GM12878 (cell line): ENCODE results near the gene RPLP2. TPM values are rescaled to one million over a fixed set of nuclear protein-coding genes. Genes with fewer than 3 reads are reported as not detected.

Experiments used
- ATAC-seq: fragments of 200-7000 bp; cut with Tn5 transposase; 3 replicates; pipeline ENCODE4 v1.9.1; 2020; ENCODE audit warnings: mild to moderate bottlenecking, moderate library complexity
- BruUV-seq: library from RNA; stranded (reverse); fragments of 400-500 nt; replicated peaks from 2 replicates; lab custom pipeline; 2021; lab: Mats Ljungman, UMichigan
- CTCF ChIA-PET: fragments of 300-600 bp; sonication (Branson Sonifier 250); formaldehyde crosslinking; extraction: SDS; loops from one replicate; lab custom pipeline; 2021; ENCODE audit warnings: inconsistent platforms; lab: Yijun Ruan, JAX
- POLR2A ChIA-PET: fragments of 350-600 bp; formaldehyde crosslinking; extraction: SDS; loops from one replicate; lab custom pipeline; 2021; ENCODE audit warnings: inconsistent platforms; lab: Charles Lee
- RAD21 ChIA-PET: fragments of 300-600 bp; sonication (Branson Sonifier 250); formaldehyde crosslinking; loops from one replicate; lab custom pipeline; 2023; ENCODE audit warnings: antibody characterized with exemption; ENCODE audit not compliant: unreplicated experiment; lab: Charles Lee
- SMC1A ChIA-PET: fragments of 300-600 bp; sonication (Branson Sonifier 250); formaldehyde crosslinking; loops from one replicate; lab custom pipeline; 2023; ENCODE audit not compliant: unreplicated experiment, uncharacterized antibody; lab: Charles Lee
- DNase-seq: peaks from one replicate; pipeline ENCODE4 v3.0.0-alpha.2; 2011; ENCODE audit warnings: low read depth, low spot score
- FAIRE-seq: peaks from 3 replicates; lab custom pipeline; 2011; peaks lifted over from hg19 to GRCh38; lab: Jason Lieb, UNC
- H2AFZ ChIP-seq: 2 replicates; pipeline ENCODE4 v1.6.0; 2011; ENCODE audit warnings: low read depth, low read length, control low read depth; ENCODE audit not compliant: control insufficient read depth
- H3K27ac ChIP-seq: 2 replicates; pipeline ENCODE4 v1.5.1; 2011; ENCODE audit warnings: control low read depth; ENCODE audit not compliant: control insufficient read depth, insufficient read depth
- H3K27me3 ChIP-seq, 2 experiments: replicated peaks in 1 of 2; 2 replicates each; pipeline versions ENCODE4 v1.6.0 to v1.6.1; 2011; ENCODE audit warnings: low read length in 1 of 2; ENCODE audit not compliant: control insufficient read depth in 2 of 2, insufficient read depth in 2 of 2
- H3K36me3 ChIP-seq, 2 experiments: 2 replicates each; pipeline ENCODE4 v1.5.1; 2011; ENCODE audit warnings: low read length in 1 of 2; ENCODE audit not compliant: control insufficient read depth in 2 of 2, insufficient read depth in 2 of 2
- H3K4me1 ChIP-seq: 2 replicates; pipeline ENCODE4 v1.6.1; 2011; ENCODE audit warnings: mild to moderate bottlenecking, low read length, moderate library complexity, mixed read lengths; ENCODE audit not compliant: control insufficient read depth, insufficient read depth
- H3K4me2 ChIP-seq: 2 replicates; pipeline ENCODE4 v1.6.0; 2011; ENCODE audit warnings: control low read depth; ENCODE audit not compliant: control insufficient read depth, insufficient read depth
- H3K4me3 ChIP-seq: fragments of 200-600 bp; sonication (generic); 2 replicates; pipeline ENCODE4 v1.5.1; 2016
- H3K79me2 ChIP-seq: 2 replicates; pipeline ENCODE4 v1.6.0; 2011; ENCODE audit warnings: low read length; ENCODE audit not compliant: control insufficient read depth, insufficient read depth
- H3K9ac ChIP-seq: 2 replicates; pipeline ENCODE4 v1.8.0; 2011; ENCODE audit warnings: low read length, control low read depth, mixed read lengths; ENCODE audit not compliant: control insufficient read depth, insufficient read depth
- H3K9me3 ChIP-seq: replicated peaks from 3 replicates; pipeline ENCODE4 v1.5.1; 2011; ENCODE audit warnings: mild to moderate bottlenecking, low read length; ENCODE audit not compliant: control insufficient read depth, insufficient read depth
- H4K20me1 ChIP-seq: 2 replicates; pipeline ENCODE4 v1.6.0; 2011; ENCODE audit not compliant: control insufficient read depth, insufficient read depth
- BACH1 ChIP-seq: fragments of 450-650 bp; IDR thresholded peaks from 2 replicates; pipeline ENCODE4 v1.6.1; 2017; ENCODE audit warnings: mild to moderate bottlenecking, borderline replicate concordance
- CHD2 ChIP-seq: IDR thresholded peaks from 2 replicates; pipeline ENCODE4 v1.6.1; 2011; ENCODE audit warnings: low read depth, low read length, improper control_type of control experiment, borderline replicate concordance
- E4F1 ChIP-seq: fragments of 450-650 bp; IDR thresholded peaks from 2 replicates; pipeline ENCODE4 v1.6.1; 2018; ENCODE audit warnings: borderline replicate concordance, mild to moderate bottlenecking; ENCODE audit not compliant: partially characterized antibody
- EZH2 ChIP-seq: IDR thresholded peaks from 2 replicates; pipeline ENCODE4 v1.6.1; 2012; ENCODE audit warnings: low read depth, mild to moderate bottlenecking, control low read depth, inconsistent platforms, low read length, borderline replicate concordance; ENCODE audit not compliant: control insufficient read depth
- GATAD2B ChIP-seq: fragments of 450-650 bp; conservative IDR thresholded peaks from 2 replicates; pipeline ENCODE4 v1.6.1; 2017; ENCODE audit warnings: low read depth, mild to moderate bottlenecking, moderate library complexity
- MXI1 ChIP-seq: fragments of 150-350 bp; IDR thresholded peaks from 2 replicates; pipeline ENCODE4 v1.6.1; 2011; ENCODE audit warnings: low read depth, mild to moderate bottlenecking, inconsistent platforms, low read length, improper control_type of control experiment
- NFXL1 ChIP-seq: fragments of 450-650 bp; IDR thresholded peaks from 2 replicates; pipeline ENCODE4 v1.6.1; 2017; ENCODE audit warnings: antibody characterized with exemption, mild to moderate bottlenecking, borderline replicate concordance
- PML ChIP-seq: IDR thresholded peaks from 2 replicates; pipeline ENCODE4 v1.6.1; 2012; ENCODE audit warnings: low read length, inconsistent platforms
- POLR2AphosphoS2 ChIP-seq: IDR thresholded peaks from 2 replicates; pipeline ENCODE4 v1.6.1; 2011; ENCODE audit warnings: low read depth, mild to moderate bottlenecking, low read length, improper control_type of control experiment, moderate library complexity
- TCF12 ChIP-seq: IDR thresholded peaks from 2 replicates; pipeline ENCODE4 v1.6.1; 2011; ENCODE audit warnings: low read depth, mild to moderate bottlenecking, low read length
- WRNIP1 ChIP-seq: IDR thresholded peaks from 2 replicates; pipeline ENCODE4 v1.6.1; 2011; ENCODE audit warnings: low read depth, low read length, improper control_type of control experiment, borderline replicate concordance
- YBX1 ChIP-seq: fragments of 450-650 bp; IDR thresholded peaks from 2 replicates; pipeline ENCODE4 v1.6.1; 2016; ENCODE audit warnings: antibody characterized with exemption
- ZNF207 ChIP-seq: fragments of 450-650 bp; IDR thresholded peaks from 2 replicates; pipeline ENCODE4 v1.6.1; 2014; ENCODE audit warnings: antibody characterized with exemption, mild to moderate bottlenecking, borderline replicate concordance
- ZNF274 ChIP-seq: IDR thresholded peaks from one replicate; pipeline ENCODE4 v1.8.0; 2011; ENCODE audit not compliant: insufficient read length, insufficient read depth
- ZZZ3 ChIP-seq: IDR thresholded peaks from 2 replicates; pipeline ENCODE4 v1.6.1; 2011; ENCODE audit warnings: low read depth; ENCODE audit not compliant: control insufficient read depth, insufficient read length
- WGBS: methylation state at CpG from one replicate; pipeline ENCODE4 v1.1.6; 2016; ENCODE audit warnings: low lambda C conversion rate; ENCODE audit not compliant: insufficient replicate concordance, insufficient coverage; ENCODE audit errors: missing lambda C conversion rate; 5-methylcytosine and 5-hydroxymethylcytosine counted together
- in situ Hi-C: fragments of 300-500 bp; cut with MboI; formaldehyde crosslinking; loops from 9 replicates; pipeline ENCODE4 v1.14.3; 2018; ENCODE audit warnings: mixed read lengths
- intact Hi-C: fragments of 100-400 bp; cut with micrococcal nuclease; formaldehyde crosslinking; loops from one replicate; pipeline ENCODE4 v1.14.2; 2022; ENCODE audit not compliant: unreplicated experiment
- polyA plus RNA-seq, 11 experiments: library from polyadenylated mRNA; depleted of rRNA in 4 of 11; unstranded in 6 of 11; stranded (reverse) in 5 of 11; fragments of >200 nt; fragmentation: Nextera tagmentation in 4 of 11; fragmentation: Illumina TruSeq in 1 of 11; extraction: Ambion mirVana in 4 of 11; extraction: Trizol in 1 of 11; gene quantifications; 1 replicate in 1 of 11; 2 replicates in 10 of 11; pipeline versions ENCODE4 v1.2.1 to v1.2.3, GENCODE V29; 2011 to 2016; ENCODE audit warnings: inconsistent platforms in 2 of 11, missing spikeins in 2 of 11, low read depth in 1 of 11
- total RNA-seq, 4 experiments: library from RNA; depleted of rRNA in 3 of 4; stranded (reverse); fragments of >200 nt in 3 of 4; fragmentation: Illumina TruSeq in 1 of 4; extraction: Trizol in 1 of 4; gene quantifications; 2 replicates each; pipeline versions ENCODE4 v1.2.1 to v1.2.3, GENCODE V29; 2013 to 2021
- TF ChIP-seq, protein P1 (sequence below): fragments of 450-650 bp; IDR thresholded peaks from 2 replicates; pipeline ENCODE4 v1.6.1; 2016; ENCODE audit warnings: mild to moderate bottlenecking, moderate library complexity, borderline replicate concordance

Gene RPLP2
- total and polyA plus RNA-seq, 10 of the 15 experiments (the other 5 are each of a cell fraction or from before 2014, with no cell fraction given) = 488 to 3,558 (median 1,481) TPM

GRCh38 chr11:778976-779954 is 30.5 kb upstream of the RPLP2 start:
- intact Hi-C loops (no loop called here), in situ Hi-C loops (no loop called here)
- no peak overlapping the region for H2AFZ ChIP-seq
- 92% methylated on average over 23 of the region's 23 CpGs for WGBS
- H3K36me3 ChIP-seq = no peaks in the 10 kb centered on the region; a peak in 1 of 4 replicates
- H3K9ac ChIP-seq = no peak overlapping the region
- ChIA-PET RAD21 (no interaction called here), POLR2A (interaction anchor here (0.7 kb wide), 1 partner anchor 46 kb away, joined by 3 read pairs; no protein-coding TSS in a partner anchor), CTCF (no interaction called here), SMC1A (no interaction called here)
- ATAC-seq = no peak
- peaks cover 36% of the 10 kb centered on the region for H3K79me2 ChIP-seq
- no peak overlapping the region for H3K4me3 ChIP-seq
- no peaks in the 10 kb centered on the region for H3K27me3 ChIP-seq
- TSS peak; percentile 45 for BruUV-seq
- no peak overlapping the region for H3K4me2 ChIP-seq
- H3K9me3 ChIP-seq = no peaks in the 10 kb centered on the region
- H3K27ac ChIP-seq = no peak overlapping the region
- peaks cover 13% of the 10 kb centered on the region for H3K4me1 ChIP-seq
- FAIRE-seq = no peak
- H4K20me1 ChIP-seq = no peaks in the 10 kb centered on the region
- no peak for DNase-seq
- TF ChIP-seq E4F1 = no peak
- TF ChIP-seq, protein P1, sequence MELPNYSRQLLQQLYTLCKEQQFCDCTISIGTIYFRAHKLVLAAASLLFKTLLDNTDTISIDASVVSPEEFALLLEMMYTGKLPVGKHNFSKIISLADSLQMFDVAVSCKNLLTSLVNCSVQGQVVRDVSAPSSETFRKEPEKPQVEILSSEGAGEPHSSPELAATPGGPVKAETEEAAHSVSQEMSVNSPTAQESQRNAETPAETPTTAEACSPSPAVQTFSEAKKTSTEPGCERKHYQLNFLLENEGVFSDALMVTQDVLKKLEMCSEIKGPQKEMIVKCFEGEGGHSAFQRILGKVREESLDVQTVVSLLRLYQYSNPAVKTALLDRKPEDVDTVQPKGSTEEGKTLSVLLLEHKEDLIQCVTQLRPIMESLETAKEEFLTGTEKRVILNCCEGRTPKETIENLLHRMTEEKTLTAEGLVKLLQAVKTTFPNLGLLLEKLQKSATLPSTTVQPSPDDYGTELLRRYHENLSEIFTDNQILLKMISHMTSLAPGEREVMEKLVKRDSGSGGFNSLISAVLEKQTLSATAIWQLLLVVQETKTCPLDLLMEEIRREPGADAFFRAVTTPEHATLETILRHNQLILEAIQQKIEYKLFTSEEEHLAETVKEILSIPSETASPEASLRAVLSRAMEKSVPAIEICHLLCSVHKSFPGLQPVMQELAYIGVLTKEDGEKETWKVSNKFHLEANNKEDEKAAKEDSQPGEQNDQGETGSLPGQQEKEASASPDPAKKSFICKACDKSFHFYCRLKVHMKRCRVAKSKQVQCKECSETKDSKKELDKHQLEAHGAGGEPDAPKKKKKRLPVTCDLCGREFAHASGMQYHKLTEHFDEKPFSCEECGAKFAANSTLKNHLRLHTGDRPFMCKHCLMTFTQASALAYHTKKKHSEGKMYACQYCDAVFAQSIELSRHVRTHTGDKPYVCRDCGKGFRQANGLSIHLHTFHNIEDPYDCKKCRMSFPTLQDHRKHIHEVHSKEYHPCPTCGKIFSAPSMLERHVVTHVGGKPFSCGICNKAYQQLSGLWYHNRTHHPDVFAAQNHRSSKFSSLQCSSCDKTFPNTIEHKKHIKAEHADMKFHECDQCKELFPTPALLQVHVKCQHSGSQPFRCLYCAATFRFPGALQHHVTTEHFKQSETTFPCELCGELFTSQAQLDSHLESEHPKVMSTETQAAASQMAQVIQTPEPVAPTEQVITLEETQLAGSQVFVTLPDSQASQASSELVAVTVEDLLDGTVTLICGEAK = no peak
- no peak for TF ChIP-seq PML
- no peak for TF ChIP-seq NFXL1
- no peak for TF ChIP-seq BACH1
- TF ChIP-seq GATAD2B = no peak
- TF ChIP-seq POLR2AphosphoS2 = no peak
- no peak for TF ChIP-seq YBX1
- TF ChIP-seq CHD2 = no peak
- TF ChIP-seq ZNF207 = no peak
- TF ChIP-seq TCF12 = no peak
- no peak for TF ChIP-seq ZNF274
- TF ChIP-seq ZZZ3 = no peak
- no peak for TF ChIP-seq WRNIP1
- no peak for TF ChIP-seq EZH2
- no peak for TF ChIP-seq MXI1
